Activated CD8-positive, alpha-beta memory T cell treated with anti-CD3 and anti-CD28 coated beads, Interleukin-2, amount 10 ng/mL, durations not matched to agents 7 days and 5 days (primary cell): ENCODE measurements around the gene PHACTR1. TPM values are rescaled to one million over a fixed set of nuclear protein-coding genes. Genes with fewer than 3 reads are reported as not detected.
"Not testable (repeated sequence)": the region's sequence is repeated elsewhere in the genome, so short reads cannot be mapped to it uniquely, and the experiment has no call there.

ENCODE experiments used
- ATAC-seq: fragments of 150-1000 bp; cut with Tn5 transposase; one replicate; pipeline ENCODE4 v1.10.0; 2021; ENCODE audit warnings: moderate library complexity
- CTCF ChIA-PET: fragments of 350-600 bp; sonication (Branson Sonifier 250); formaldehyde crosslinking; loops from one replicate; lab custom pipeline; 2021; ENCODE audit warnings: antibody characterized with exemption; lab: Charles Lee
- DNase-seq: peaks from one replicate; pipeline ENCODE4 v3.0.0-alpha.2; 2020
- H3K27ac Mint-ChIP-seq: one replicate; pipeline ENCODE4 v1.8.0; 2021; ENCODE audit warnings: mild to moderate bottlenecking, mixed read lengths
- H3K27me3 Mint-ChIP-seq: one replicate; pipeline ENCODE4 v1.8.0; 2021; ENCODE audit warnings: mixed read lengths
- H3K36me3 Mint-ChIP-seq: one replicate; pipeline ENCODE4 v1.8.0; 2021; ENCODE audit warnings: mild to moderate bottlenecking, mixed read lengths
- H3K4me1 Mint-ChIP-seq: one replicate; pipeline ENCODE4 v1.8.0; 2021; ENCODE audit warnings: mixed read lengths
- H3K4me3 Mint-ChIP-seq: one replicate; pipeline ENCODE4 v1.8.0; 2021; ENCODE audit warnings: mild to moderate bottlenecking, moderate library complexity, mixed read lengths
- H3K9me3 Mint-ChIP-seq: one replicate; pipeline ENCODE4 v1.8.0; 2022; ENCODE audit warnings: low read depth, mixed read lengths
- total RNA-seq, 2 experiments: library from RNA; stranded (reverse); gene quantifications; one replicate each; pipeline ENCODE4 v1.2.3, GENCODE V29; 2021

PHACTR1 gene
- total RNA-seq, 2 experiments from 2014 or later: 0.73 to 2.2 TPM

GRCh38 chr6:13124131-13124530, 407.6 kb downstream of the PHACTR1 start:
- H3K27ac Mint-ChIP-seq: no peak overlapping the region
- H3K4me3 Mint-ChIP-seq: no peak overlapping the region
- DNase-seq (no peak), ATAC-seq (no peak)
- no peaks in the 10 kb centered on the region for H3K4me1 Mint-ChIP-seq
- peaks cover 30% of the 10 kb centered on the region for H3K27me3 Mint-ChIP-seq
- H3K36me3 Mint-ChIP-seq: no peaks in the 10 kb centered on the region
- CTCF ChIA-PET: no interaction called here
- H3K9me3 Mint-ChIP-seq: no peaks in the 10 kb centered on the region

DNA sequence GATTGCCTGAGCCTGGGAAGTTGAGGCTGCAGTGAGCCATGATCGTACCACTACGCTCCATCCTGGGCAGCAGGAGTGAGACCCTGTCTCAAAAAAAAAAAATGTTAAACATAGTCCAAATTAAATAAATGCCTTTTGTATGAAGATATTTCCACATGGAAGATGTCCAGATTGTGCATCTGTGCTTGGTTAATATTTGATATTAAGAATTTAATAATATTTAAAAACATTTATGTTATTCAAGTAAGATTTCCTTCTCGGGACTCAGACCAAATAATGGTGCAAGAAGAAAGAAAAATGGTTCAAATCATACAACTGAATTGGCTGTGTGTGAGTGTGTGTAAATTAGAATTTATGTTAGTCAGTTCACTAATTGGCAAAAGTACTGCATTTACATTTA, 409.3 kb downstream of the PHACTR1 start:
- Mint-ChIP-seq H3K36me3 (no peaks in the 10 kb centered on the region), H3K4me1 (no peaks in the 10 kb centered on the region), H3K4me3 (no peak overlapping the region), H3K9me3 (no peaks in the 10 kb centered on the region), H3K27me3 (peaks cover 44% of the 10 kb centered on the region), H3K27ac (no peak overlapping the region)
- ATAC-seq: no peak
- CTCF ChIA-PET: no interaction called here
- DNase-seq: no peak

DNA sequence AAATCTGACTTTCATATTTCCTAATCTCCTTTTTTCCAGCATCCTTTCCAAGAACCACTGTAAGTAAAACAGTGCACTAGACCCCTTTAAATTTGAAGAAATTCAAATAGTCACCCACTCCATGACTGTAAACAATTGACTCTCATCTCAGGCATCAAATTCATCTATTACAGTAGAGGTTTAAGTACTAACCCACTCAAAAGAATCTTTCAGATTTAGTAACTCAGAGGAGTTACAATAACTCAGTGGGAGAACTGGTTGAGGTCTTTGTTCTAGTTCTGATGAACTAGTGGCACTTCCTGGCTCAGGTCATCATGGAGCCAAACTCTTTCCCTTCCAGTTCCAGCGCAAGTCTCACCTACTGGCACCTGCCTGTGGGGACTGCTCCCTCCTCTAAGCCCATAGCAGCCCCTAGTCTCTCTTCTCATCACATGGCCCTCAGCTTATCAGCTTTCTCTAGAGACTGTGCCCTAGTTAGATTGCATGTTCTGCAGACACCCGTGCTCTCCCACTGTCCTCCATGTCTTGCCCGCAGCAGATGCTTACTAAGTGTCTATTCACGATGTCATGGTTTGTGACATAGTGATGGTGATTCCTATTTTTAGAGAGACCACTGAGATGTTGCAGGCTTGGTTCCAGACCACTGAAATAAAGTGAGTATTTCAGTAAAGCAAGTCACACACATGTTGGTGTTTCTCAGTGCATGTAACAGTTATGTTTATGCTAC, 415.5 kb downstream of the PHACTR1 start:
- Mint-ChIP-seq H3K4me1 (no peaks in the 10 kb centered on the region), H3K27me3 (peaks cover 26% of the 10 kb centered on the region), H3K4me3 (no peak overlapping the region), H3K9me3 (no peaks in the 10 kb centered on the region), H3K27ac (no peak overlapping the region), H3K36me3 (no peaks in the 10 kb centered on the region)
- CTCF ChIA-PET: no interaction called here
- ATAC-seq (no peak), DNase-seq (no peak)

GRCh38 chr6:13133894-13134293, 417.3 kb downstream of the PHACTR1 start:
- peaks cover 19% of the 10 kb centered on the region for H3K27me3 Mint-ChIP-seq
- H3K27ac Mint-ChIP-seq, DNase-seq, ATAC-seq, H3K9me3 Mint-ChIP-seq, CTCF ChIA-PET, H3K4me3 Mint-ChIP-seq, H3K4me1 Mint-ChIP-seq, H3K36me3 Mint-ChIP-seq: not testable (repeated sequence)

- no peak for DNase-seq
- no peaks in the 10 kb centered on the region for H3K4me1 Mint-ChIP-seq
- no peak overlapping the region for H3K4me3 Mint-ChIP-seq
- H3K9me3 Mint-ChIP-seq: no peaks in the 10 kb centered on the region
- CTCF ChIA-PET: no interaction called here
- peaks cover 7% of the 10 kb centered on the region for H3K27me3 Mint-ChIP-seq
- no peak overlapping the region for H3K27ac Mint-ChIP-seq
- no peak for ATAC-seq
- no peaks in the 10 kb centered on the region for H3K36me3 Mint-ChIP-seq
Measured at GRCh38 chr6:13135152-13135551, 418.6 kb downstream of the PHACTR1 start.

GRCh38 chr6:13139119-13139518, 422.6 kb downstream of the PHACTR1 start:
- H3K27me3 Mint-ChIP-seq: peaks cover 9% of the 10 kb centered on the region
- no peak overlapping the region for H3K27ac Mint-ChIP-seq
- ATAC-seq (no peak), DNase-seq (no peak)
- no peaks in the 10 kb centered on the region for H3K9me3 Mint-ChIP-seq
- no peak overlapping the region for H3K4me3 Mint-ChIP-seq
- CTCF ChIA-PET: no interaction called here
- H3K36me3 Mint-ChIP-seq: no peaks in the 10 kb centered on the region
- no peaks in the 10 kb centered on the region for H3K4me1 Mint-ChIP-seq

GRCh38 chr6:13140980-13141379, 424.4 kb downstream of the PHACTR1 start:
- CTCF ChIA-PET: no interaction called here
- DNase-seq (no peak), ATAC-seq (no peak)
- peaks cover 1% of the 10 kb centered on the region for H3K4me1 Mint-ChIP-seq
- H3K4me3 Mint-ChIP-seq: no peak overlapping the region
- peaks cover 15% of the 10 kb centered on the region for H3K27me3 Mint-ChIP-seq
- no peaks in the 10 kb centered on the region for H3K9me3 Mint-ChIP-seq
- H3K27ac Mint-ChIP-seq: no peak overlapping the region
- H3K36me3 Mint-ChIP-seq: no peaks in the 10 kb centered on the region

- peaks cover 16% of the 10 kb centered on the region for H3K27me3 Mint-ChIP-seq
- DNase-seq (no peak), ATAC-seq (no peak)
- H3K27ac Mint-ChIP-seq: no peak overlapping the region
- CTCF ChIA-PET: no interaction called here
- H3K4me3 Mint-ChIP-seq: no peak overlapping the region
- H3K9me3 Mint-ChIP-seq: no peaks in the 10 kb centered on the region
- H3K4me1 Mint-ChIP-seq: peaks cover 1% of the 10 kb centered on the region
- no peaks in the 10 kb centered on the region for H3K36me3 Mint-ChIP-seq
Measured at GRCh38 chr6:13141387-13141786, 424.8 kb downstream of the PHACTR1 start.

- no peaks in the 10 kb centered on the region for H3K9me3 Mint-ChIP-seq
- peaks cover 22% of the 10 kb centered on the region for H3K27me3 Mint-ChIP-seq
- H3K36me3 Mint-ChIP-seq: no peaks in the 10 kb centered on the region
- no peak overlapping the region for H3K4me3 Mint-ChIP-seq
- CTCF ChIA-PET: no interaction called here
- ATAC-seq (no peak), DNase-seq (no peak)
- peaks cover 1% of the 10 kb centered on the region for H3K4me1 Mint-ChIP-seq
- no peak overlapping the region for H3K27ac Mint-ChIP-seq
Measured at GRCh38 chr6:13142611-13143010, 426.0 kb downstream of the PHACTR1 start.

GRCh38 chr6:13146442-13146841, 429.9 kb downstream of the PHACTR1 start:
- no peak overlapping the region for H3K4me3 Mint-ChIP-seq
- peaks cover 1% of the 10 kb centered on the region for H3K4me1 Mint-ChIP-seq
- no peaks in the 10 kb centered on the region for H3K9me3 Mint-ChIP-seq
- H3K27ac Mint-ChIP-seq: no peak overlapping the region
- no peaks in the 10 kb centered on the region for H3K36me3 Mint-ChIP-seq
- DNase-seq (no peak), ATAC-seq (no peak)
- H3K27me3 Mint-ChIP-seq: peaks cover 24% of the 10 kb centered on the region
- CTCF ChIA-PET: no interaction called here

DNA sequence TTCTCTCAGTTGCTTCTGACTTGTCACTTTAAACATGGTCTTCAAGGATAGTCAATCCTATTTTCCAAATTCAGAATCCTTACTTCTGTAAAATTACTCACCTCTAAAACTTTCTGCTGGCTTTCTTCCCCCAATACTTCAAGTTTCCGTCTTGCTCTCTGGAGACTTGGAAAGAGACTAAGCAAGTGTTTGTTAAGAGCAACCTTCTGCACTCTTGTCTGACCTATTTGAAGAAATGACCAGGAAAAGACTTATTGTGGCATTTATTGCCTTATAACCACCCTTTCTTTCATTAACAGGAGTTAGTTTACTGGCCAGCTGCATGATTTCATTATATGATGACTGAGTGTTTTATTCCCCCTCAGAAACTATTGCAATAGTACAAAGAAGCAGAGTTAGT, 430.8 kb downstream of the PHACTR1 start:
- peaks cover 27% of the 10 kb centered on the region for H3K27me3 Mint-ChIP-seq
- DNase-seq (no peak), ATAC-seq (no peak)
- CTCF ChIA-PET: no interaction called here
- no peaks in the 10 kb centered on the region for H3K36me3 Mint-ChIP-seq
- no peak overlapping the region for H3K27ac Mint-ChIP-seq
- no peaks in the 10 kb centered on the region for H3K9me3 Mint-ChIP-seq
- H3K4me1 Mint-ChIP-seq: peaks cover 1% of the 10 kb centered on the region
- H3K4me3 Mint-ChIP-seq: no peak overlapping the region

GRCh38 chr6:13147782-13148181, 431.2 kb downstream of the PHACTR1 start:
- Mint-ChIP-seq H3K27ac (no peak overlapping the region), H3K27me3 (peaks cover 29% of the 10 kb centered on the region), H3K4me3 (no peak overlapping the region), H3K4me1 (peaks cover 1% of the 10 kb centered on the region), H3K36me3 (no peaks in the 10 kb centered on the region), H3K9me3 (no peaks in the 10 kb centered on the region)
- CTCF ChIA-PET: no interaction called here
- no peak for ATAC-seq
- no peak for DNase-seq

- DNase-seq (no peak), ATAC-seq (no peak)
- Mint-ChIP-seq H3K27ac (no peak overlapping the region), H3K4me3 (no peak overlapping the region), H3K4me1 (no peaks in the 10 kb centered on the region), H3K36me3 (no peaks in the 10 kb centered on the region), H3K27me3 (peaks cover 17% of the 10 kb centered on the region), H3K9me3 (no peaks in the 10 kb centered on the region)
- CTCF ChIA-PET: no interaction called here
Measured at GRCh38 chr6:13152764-13153163, 436.2 kb downstream of the PHACTR1 start.

GRCh38 chr6:13156381-13156780, 439.8 kb downstream of the PHACTR1 start:
- Mint-ChIP-seq H3K27ac (no peak overlapping the region), H3K9me3 (no peaks in the 10 kb centered on the region), H3K4me3 (no peak overlapping the region), H3K36me3 (no peaks in the 10 kb centered on the region), H3K27me3 (peaks cover 17% of the 10 kb centered on the region), H3K4me1 (no peaks in the 10 kb centered on the region)
- ATAC-seq (no peak), DNase-seq (no peak)
- CTCF ChIA-PET: no interaction called here
